Activated CD4-positive, CD25-positive, alpha-beta regulatory T cell treated with anti-CD3 and anti-CD28 coated beads, Interleukin-2, amount 50 U/mL, for 16 hours (primary cell): ENCODE measurements around the gene ALDH18A1.

ENCODE experiments used
- DNase-seq: peaks from one replicate; pipeline ENCODE4 v3.0.0-alpha.2; 2020; ENCODE audit warnings: low read depth, low spot score

The ALDH18A1 gene

DNA sequence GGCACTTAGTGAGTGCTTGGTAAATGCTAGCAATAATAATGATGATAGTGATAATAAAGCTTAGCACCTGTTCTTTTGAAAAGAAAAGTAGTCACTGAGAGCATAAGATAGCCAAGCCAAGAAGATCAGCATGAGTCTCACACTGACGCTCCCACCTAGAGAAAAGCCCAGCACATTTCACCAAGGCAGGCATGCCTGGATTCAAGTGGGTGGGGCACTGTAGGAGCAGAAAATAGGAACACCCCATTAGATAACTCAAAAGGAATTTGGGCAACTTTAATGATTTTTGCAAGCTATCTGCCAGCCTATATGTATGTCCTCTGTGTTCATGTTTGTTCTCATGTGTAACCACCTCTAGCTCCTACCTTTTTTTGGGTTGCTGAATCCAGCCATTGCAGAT is 77.2 kb downstream of the ALDH18A1 start:
- DNase-seq: no peak

DNA sequence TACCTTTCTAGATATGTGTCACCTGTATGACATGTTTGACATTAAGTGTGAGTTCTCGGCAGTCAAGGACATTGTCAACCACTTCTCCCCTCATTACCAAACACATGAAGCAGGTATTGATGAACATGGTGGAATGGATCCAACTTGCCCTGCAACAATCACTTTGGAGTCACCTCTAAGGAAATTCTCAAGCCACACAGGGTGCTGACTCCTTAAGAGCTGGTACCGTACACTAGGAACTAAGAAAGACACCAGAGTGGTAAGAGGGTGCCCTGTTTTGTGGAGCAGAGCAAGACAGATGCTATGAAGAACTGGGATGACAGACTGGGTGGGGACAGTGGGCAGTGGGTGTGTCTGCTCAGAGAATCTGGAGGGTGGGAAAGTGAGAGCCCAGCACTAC is 77.9 kb downstream of the ALDH18A1 start:
- no peak for DNase-seq

DNA sequence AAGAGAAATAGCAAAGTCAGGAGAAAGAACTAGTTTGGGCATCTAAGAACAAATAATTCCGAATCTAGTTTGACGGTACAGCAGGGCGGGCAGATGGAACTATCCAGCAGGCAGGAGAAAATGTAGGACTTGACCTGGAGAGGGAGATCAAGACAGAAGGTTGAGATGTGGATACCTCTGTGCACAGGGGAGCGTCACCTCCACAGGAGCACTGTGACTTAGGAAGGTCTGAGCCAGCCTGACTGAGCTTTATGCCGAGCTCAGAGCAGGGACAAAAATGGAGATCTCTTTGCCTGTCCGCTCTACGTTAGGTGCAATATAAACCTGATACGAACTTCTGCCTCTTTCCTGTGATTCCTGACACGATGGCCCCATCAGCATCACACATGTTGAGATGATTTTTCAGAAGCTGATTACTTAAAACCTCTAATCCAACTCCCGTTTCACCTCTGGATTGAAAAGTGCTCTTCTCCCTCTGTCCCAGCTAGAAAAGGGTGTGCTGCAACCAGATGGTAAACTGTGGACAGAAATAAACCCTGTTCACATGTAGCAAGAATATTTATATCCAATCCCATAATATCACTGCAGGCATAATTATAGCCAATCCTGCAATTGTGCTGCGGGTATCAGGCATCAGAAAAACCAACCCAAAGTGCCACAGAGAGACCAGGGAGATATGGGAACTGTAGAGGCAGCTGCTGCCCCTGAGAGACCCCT is 81.7 kb downstream of the ALDH18A1 start:
- no peak for DNase-seq

DNA sequence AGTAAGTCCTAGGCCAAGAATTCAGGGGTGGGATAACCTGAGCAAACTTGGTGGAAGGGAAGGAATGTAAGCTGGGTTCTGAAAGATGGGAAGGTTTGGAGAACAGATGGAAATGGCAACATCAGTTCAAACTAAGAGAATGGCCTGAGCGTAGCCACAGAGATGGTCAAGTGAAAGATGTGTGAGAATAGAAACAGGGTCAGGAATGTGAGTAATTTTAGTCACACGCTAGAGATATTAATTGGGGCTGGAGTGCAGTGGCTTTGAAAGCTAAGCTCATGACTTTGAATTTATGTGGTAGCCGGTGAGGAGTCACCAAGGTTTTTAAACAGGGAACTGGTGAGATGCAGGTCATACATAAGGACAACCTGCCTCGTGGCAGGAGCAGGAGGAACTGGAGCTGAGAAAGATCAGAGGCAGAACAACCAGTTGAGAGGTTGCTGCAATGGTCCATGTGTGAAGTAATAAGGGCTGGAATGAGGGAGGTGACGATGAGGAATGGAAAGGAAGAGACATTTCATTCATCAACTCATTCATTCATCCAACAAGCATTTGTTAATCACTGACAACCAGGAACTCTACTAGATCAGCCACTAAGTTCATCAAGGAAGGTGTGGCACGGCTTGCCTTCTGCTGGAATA is 82.4 kb downstream of the ALDH18A1 start:
- no peak for DNase-seq

DNA sequence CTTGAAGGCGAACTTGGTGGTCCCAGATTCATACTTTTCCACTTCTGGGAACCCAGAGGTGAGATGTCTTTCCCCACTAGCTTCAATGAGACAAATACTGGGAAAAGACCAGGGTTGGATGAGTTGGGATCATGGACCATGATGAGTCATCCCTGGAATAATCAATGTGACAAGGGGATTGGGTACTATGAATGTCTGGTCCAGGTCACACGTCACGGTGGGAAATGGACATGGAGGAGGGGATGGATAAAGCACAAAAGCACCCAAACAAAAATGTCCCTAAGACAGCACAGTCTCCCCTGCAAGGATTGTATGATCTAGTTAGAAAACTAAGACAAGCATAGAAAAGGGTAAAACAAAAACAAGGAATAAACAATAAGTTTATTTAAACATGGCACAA is 83.0 kb downstream of the ALDH18A1 start:
- DNase-seq: no peak

DNA sequence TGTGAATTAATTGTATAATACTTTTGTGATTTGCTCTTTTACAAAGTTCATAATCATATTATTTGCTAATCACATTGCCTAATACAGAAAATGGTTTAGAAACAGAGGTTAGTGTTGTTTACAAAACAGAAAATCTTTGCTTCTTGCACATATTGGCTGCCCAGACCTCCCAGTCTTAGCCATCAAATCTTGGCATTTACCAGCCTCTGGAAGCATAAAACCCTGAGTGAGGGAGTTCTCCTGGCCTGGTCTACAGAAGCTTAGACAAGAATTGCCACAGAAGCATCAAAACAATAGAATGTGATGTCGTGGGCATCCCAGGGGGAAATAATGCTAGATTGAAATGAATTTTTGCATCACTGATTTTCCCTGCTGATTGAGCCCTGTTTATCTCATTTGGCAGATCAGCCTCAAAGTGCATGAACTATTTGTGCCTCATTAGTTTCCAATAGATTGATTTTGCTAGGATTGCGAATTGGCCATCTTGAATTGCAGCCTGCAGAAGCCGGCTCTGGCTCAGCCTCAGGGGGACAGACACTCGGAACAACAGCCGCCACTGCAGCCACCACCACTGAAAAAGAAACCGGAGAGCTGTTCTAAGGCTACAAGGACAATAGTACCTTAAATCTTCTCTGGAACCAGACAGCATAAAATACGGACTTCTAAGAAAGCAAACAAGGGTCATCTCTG is 84.2 kb downstream of the ALDH18A1 start:
- DNase-seq: no peak

DNA sequence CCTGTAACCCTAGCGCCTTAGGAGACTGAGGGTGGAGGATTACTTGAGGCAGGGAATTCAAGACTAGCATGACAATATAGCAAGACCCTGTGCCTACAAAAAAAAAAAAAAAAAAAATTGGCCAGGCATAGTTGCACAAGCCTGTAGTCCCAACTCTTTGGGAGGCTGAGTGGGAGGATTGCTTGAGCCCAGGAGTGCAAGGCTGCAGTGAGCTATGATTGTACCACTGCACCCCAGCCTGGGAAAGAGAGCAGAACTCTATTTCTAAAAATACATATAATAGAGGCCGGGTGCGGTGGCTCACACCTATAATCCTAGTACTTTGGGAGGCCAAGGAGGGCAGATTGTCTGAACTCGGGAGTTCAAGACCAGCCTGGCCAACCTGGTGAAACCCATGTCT is 85.1 kb downstream of the ALDH18A1 start:
- no peak for DNase-seq

DNA sequence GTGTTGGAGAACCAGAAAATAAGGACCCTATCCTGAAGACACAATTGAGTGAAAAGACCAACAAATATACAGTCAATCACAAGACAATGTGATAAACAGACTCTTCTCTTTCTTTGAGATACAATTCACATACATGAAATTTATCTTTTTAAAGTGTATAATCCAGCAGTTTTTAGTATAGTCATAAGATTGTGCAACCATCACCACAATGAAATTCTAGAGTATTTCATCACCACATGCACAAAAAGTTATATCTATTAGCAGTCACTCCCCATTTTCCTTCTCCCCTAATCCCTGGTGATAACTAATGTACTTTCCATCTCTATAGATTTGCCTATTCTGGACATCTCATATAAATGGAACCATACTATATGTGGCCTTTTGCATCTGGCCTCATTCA is 87.1 kb downstream of the ALDH18A1 start:
- no peak for DNase-seq

DNA sequence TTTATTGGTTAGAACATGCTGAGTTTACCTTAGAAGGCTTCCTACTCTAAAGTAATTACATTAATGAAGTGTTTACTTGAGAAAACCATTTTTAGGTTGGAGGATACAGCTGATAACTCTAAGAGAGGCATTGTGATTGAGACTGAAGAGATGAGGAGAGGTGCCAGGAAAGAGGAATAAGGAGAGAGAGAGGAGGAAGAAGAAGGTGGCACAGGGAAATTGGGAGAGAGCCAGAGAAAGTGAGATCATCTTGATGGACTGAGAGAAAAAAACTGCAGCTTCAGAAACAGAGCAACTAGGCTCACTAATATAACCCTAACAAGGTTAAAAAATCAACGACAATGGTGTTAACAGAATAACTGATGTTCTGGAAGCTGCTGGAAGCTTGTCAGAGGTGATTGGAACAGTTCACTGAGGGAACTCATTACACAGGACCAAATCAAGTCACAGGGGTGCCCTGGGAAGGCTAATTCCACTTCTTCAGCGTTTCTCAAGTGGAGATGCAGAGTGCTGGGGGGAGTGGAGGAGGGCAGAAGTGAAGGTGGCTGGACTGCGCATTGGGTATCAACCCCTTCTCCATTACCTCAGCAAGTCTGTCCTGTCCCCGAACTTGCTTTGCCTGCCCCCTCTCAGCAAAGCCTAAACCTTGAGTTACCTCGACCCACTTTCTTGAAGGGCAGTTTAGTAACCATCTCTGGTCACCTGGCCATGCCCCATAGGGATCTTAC is 88.4 kb downstream of the ALDH18A1 start:
- DNase-seq: no peak

DNA sequence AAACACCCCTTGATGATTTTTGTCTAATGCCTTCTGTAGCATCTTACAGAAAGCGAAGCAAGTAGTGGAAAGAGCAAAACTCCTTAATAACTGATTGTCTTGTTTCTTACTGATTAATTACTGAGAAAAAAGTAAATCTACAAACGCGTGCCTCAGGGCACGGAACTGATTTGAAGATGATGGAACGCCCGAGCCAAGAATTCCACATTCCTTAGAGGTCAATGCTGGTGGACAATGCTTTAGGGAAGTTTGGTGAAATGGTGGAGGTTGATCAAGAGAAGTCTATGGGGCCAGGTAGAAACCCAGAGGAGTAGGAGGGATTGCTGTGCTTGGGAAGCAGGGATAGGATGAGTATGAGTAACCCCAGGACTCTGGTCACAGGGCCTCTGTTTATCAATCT is 90.4 kb downstream of the ALDH18A1 start:
- no peak for DNase-seq

DNA sequence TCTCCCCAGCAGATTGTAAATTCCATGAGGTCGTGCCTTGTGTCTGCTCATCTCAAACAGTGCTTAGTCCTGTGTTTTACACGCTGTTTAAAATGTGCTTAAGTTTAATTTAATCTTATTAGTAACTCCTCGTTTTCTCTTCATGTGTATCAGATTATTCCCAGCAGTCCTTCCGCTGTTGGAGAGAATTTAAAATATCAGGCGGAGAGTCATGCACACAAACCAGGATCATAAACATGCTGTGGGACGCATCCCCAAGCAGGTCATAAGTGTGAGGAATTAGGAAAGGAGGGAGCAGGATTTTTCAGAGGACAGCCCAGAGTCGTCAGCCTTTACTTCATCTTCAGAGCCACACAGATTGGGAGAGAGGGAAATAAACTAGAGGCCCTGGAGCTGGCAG is 91.2 kb downstream of the ALDH18A1 start:
- DNase-seq: no peak

DNA sequence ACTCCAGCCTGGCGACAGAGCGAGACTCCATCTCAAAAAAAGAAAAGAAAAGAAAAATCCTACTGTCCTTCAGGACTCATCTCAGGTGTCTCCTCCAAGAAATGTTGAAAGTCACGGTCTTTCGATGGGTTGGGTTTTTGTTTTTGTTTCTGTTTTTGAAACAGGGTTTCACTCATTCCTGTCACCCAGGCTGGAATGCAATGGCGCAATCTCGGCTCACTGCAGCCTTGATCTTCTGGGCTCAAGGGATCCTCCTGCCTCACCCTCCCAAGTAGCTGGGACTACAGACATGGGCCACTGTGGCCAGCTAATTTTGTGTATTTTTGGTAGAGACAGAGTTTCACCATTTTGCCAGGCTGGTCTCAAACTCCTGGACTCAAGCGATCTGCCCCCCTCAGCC is 92.2 kb downstream of the ALDH18A1 start:
- DNase-seq: no peak

DNA sequence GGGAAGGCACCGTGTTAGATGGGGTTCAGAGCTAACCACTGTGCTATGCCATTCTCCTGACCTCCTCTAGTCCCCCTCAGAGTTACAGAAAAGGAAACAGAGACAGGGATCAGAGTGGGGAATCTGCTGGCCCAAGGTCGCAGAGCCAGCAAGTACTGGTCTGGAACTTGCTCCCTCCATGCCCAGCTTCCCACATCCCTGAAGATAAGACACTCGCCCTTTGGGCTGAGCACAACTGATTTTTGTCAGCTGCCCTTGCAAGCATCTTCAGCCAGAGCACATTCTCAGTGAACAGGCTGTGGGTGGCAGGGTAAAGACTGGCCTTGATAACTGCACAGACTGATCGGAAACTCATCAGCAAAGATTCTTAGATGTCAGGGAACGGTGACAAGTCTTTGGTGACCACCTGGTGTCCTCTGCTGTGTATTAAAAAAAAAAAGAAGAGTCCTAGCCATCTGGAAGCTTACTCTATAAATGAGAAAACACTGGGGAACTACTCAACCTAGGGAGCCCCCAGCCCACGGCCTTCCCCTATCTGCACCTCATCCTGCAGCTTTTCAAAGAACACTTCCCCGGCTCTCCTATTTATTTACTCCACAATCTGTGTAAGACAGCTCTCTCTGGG is 94.1 kb downstream of the ALDH18A1 start:
- no peak for DNase-seq

DNA sequence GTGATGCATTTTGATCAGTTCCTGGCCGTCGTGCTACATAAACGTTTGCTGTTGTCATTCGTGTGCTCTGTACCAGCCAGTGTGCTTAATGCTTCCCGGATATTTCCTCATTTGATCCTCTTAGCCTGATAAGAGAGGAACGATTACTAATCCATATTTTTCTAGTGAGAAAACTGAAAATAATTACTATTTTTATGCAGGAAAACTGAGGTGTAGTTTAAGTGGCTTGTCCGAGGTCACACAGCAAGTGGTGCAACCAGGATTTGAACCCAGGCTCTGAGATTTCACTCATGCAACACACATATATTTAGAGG is 94.7 kb downstream of the ALDH18A1 start:
- DNase-seq: no peak

DNA sequence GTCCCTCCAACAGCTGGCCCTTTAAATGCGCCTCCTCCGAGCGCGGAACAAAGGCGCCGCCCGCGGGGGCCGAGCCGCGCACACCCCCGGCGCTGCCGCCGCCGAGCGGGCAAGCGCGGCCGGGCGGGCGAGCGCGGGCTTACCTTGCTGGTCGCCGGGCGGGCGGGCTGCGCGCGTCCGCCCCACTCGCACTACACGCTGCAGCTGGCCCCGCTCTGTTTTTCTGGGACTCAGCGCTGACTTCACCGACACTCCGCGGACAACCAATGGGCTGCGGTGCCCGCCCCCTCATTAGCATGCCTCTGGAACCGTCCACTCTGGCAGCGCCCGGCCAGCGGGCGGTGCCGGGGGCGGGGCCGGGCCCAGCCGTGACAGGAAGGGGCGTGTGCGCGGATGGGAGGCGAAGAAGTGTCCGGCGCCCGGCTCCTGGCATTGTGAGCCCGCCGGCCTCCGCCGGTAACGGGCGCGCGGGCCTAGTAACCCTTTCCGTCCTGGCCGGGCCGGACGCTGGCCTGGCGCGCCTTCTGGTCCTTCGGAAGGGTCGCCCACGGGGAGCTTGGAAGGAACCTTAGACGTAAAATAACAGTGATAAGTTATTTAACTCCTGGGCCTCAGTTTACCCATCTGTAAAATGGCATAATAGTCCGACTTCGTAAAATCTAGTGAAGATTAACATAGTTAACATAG is 95.2 kb downstream of the ALDH18A1 start, which contains the start of gene SORBS1:
Gene SORBS1, minus strand, starts transcription at position 195 of the 687 bp plus-strand sequence. CDS start 120,236 bp downstream, outside the sequence.
- peak; percentile 67 for DNase-seq

DNA sequence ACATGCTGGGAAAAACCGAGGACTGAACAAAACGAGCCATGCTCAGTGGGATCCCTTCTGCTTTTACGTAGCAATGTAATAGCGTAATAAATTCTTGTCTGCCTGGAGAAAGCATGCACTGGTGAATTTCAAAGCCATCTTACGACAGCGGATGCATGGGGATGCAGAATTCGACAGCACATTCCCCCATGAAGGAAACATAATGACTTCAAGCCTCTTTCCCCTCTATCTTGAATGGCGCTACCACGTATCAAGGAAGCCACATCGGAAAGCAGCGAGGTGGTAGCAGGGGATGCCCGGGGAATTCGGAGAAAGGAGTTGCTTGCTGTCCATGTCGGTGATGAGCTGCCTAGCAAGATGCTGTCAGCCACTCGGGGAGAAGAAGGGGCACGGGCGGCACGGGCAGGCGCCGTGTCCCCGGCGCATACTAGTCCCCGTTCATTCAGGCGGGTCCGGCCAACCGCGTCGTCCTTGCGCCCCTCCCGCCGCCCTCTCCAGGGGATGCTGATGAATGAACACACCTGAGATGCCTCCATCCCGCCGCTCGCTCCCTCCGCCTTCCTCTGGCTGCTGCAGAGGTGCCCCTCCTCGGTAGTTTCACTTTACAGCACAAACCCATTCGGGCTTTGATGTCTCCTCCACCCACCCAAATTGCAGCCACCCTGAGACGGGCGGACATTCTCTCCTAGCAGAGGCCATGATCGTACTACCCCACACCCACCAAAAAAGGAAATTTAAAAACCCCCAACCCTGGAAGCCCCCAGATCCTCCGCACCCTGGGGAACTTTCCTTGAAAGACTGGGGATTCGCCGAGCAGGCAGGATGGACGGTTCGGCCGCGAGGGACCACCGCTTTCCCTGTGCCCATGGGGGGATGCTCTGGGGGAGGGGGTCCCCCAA is 96.0 kb downstream of the ALDH18A1 start:
- no peak for DNase-seq

DNA sequence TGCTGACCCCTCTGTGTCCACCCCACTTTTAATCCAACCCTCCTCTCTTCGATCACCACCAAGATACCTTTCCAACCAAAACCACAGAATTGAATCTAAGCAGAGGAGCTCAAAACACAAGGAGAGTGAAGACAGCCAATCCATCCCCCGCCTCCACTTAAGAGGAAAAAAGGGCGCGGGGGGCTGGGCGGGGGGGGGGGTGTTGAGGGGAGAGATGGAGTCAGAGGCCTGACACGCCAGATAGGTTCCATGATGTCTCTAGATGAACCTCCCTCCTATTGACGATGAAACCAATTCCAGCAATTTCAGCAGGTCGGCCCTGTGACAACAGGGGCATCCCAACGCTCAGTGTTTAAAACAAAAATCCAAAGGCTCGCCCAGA is 96.6 kb downstream of the ALDH18A1 start:
- no peak for DNase-seq

DNA sequence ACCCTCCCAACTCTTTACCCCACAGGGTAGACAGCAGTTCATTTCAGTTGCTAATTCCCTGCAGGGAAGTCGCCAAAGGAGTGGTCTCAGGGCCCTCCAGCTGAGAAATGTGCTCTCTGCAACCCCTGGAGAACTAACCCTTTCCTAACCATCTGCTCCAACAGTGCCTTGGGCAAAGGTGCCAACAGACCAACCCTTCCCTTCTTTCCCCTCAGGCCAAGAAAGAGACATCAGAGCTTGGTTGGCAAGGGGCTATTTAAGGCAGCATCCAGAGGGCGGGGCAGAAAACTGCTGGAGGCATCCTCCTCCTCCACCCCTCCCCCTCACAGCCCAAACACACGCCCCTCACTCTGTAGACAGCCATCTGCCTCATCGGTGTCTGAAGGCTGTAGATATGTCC is 97.0 kb downstream of the ALDH18A1 start:
- no peak for DNase-seq

DNA sequence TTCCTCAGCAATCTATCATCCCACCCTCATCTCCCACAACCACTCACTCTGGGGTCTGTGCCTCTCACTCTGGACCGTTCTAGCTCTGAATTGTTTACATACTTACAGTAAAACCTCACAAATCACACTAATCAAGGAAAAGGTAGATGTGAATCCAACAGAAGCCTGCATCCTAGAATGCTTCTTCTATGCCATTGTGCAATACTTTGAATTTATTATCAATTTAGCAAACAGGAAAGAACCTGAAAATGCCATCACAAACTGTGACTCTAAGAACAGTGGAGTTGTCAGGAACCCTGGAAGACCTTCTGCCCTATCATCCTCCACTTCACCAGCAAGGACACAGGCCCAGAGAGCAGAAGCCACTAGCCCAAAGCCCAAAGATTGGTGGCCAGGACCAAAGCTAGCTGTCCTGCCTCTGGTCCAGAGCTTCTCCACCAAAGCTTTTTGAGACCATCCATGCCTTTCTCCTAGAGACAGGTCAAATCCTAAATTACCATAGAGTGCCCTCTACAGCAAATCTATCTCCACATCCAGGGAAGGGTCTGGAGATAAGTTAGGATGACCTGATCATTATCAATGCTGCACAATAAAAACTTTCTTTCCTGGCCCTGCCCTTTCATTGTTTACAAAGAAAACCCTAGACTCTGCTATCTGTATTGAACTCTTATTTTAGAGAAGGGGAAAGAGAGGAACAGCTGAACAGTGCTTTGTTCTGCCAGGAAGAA is 97.8 kb downstream of the ALDH18A1 start:
- no peak for DNase-seq
